Vagina (tissue), 2 donors: Measurements from ENCODE around the gene VEZT. TPM values are rescaled to one million over a fixed set of nuclear protein-coding genes. Genes with fewer than 3 reads are reported as not detected.

ENCODE experiments used
- DNase-seq, 2 donors: peaks; one replicate each; pipeline ENCODE4 v3.0.0-alpha.2; 2017; ENCODE audit errors: extremely low spot score in 2 of 2
- H3K27ac ChIP-seq: fragments of 200-600 bp; sonication (generic); one replicate; pipeline ENCODE4 v1.5.1; 2019
- H3K27me3 ChIP-seq: fragments of 200-600 bp; sonication (generic); one replicate; pipeline ENCODE4 v1.5.1; 2019
- H3K36me3 ChIP-seq, 2 donors: fragments of 200-600 bp; sonication (generic); one replicate each; pipeline ENCODE4 v1.5.1; 2017 to 2019
- H3K4me1 ChIP-seq: fragments of 200-600 bp; sonication (generic); one replicate; pipeline ENCODE4 v1.5.1; 2019
- H3K4me3 ChIP-seq, 2 donors: fragments of 200-600 bp; sonication (generic); 1 replicate in 1 of 2; 2 replicates in 1 of 2; pipeline ENCODE4 v1.5.1; 2016 to 2019
- H3K9me3 ChIP-seq: fragments of 200-600 bp; sonication (generic); one replicate; pipeline ENCODE4 v1.5.1; 2019
- POLR2A ChIP-seq, 2 donors: fragments of 450-650 bp; IDR thresholded peaks; one replicate each; pipeline ENCODE4 v1.6.1; 2017; ENCODE audit warnings: antibody characterized with exemption in 2 of 2, mild to moderate bottlenecking in 2 of 2, moderate library complexity in 2 of 2
- POLR2AphosphoS5 ChIP-seq, 2 donors: sonication (generic); formaldehyde crosslinking; IDR thresholded peaks; one replicate each; pipeline ENCODE4 v1.9.0; 2017; ENCODE audit warnings: antibody characterized with exemption in 2 of 2, mild to moderate bottlenecking in 2 of 2, low read depth in 1 of 2; ENCODE audit not compliant: insufficient read depth in 1 of 2
- intact Hi-C: fragments of 100-400 bp; cut with DNase I; formaldehyde crosslinking; loops from one replicate; pipeline ENCODE4 v1.15.1; 2023
- total RNA-seq: library from RNA; depleted of rRNA; stranded (reverse); fragments of >200 nt; gene quantifications from one replicate; pipeline ENCODE4 v1.2.3, GENCODE V29; 2016
- TF ChIP-seq, protein P1 (sequence below), 3 experiments: fragments of 450-650 bp in 2 of 3; fragments of 200-600 bp in 1 of 3; sonication (generic) in 1 of 3; IDR thresholded peaks; one replicate each; pipeline ENCODE4 v1.5.1; 2017 to 2019; ENCODE audit warnings: antibody characterized with exemption in 3 of 3, mild to moderate bottlenecking in 2 of 3, moderate library complexity in 2 of 3

VEZT gene
- total RNA-seq, 1 donor from 2014 or later = 63.3 TPM

DNA sequence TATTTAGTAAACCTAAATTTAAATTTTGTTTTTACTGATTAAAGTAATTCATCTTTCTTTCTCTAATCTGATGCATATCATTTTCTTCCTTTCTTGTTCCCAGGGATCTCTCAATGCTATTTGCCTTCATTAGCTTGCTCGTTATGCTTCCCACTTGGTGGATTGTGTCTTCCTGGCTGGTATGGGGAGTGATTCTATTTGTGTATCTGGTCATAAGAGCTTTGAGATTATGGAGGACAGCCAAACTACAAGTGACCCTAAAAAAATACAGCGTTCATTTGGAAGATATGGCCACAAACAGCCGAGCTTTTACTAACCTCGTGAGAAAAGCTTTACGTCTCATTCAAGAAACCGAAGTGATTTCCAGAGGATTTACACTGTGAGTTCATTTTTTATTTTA lies 48.6 kb downstream of the VEZT start:
- H3K9me3 ChIP-seq = no peaks in the 10 kb centered on the region
- H3K27me3 ChIP-seq = no peaks in the 10 kb centered on the region
- H3K36me3 ChIP-seq = peaks cover 0 to 20% of the 10 kb centered on the region in 2 donors
- TF ChIP-seq POLR2AphosphoS5 (IDR thresholded peaks at IDR 0.05; ENCODE audit: insufficient read depth in 1 of 2, low read depth in 1 of 2) (no peak), POLR2A (IDR thresholded peaks at IDR 0.05) (no peak)
- TF ChIP-seq, protein P1, sequence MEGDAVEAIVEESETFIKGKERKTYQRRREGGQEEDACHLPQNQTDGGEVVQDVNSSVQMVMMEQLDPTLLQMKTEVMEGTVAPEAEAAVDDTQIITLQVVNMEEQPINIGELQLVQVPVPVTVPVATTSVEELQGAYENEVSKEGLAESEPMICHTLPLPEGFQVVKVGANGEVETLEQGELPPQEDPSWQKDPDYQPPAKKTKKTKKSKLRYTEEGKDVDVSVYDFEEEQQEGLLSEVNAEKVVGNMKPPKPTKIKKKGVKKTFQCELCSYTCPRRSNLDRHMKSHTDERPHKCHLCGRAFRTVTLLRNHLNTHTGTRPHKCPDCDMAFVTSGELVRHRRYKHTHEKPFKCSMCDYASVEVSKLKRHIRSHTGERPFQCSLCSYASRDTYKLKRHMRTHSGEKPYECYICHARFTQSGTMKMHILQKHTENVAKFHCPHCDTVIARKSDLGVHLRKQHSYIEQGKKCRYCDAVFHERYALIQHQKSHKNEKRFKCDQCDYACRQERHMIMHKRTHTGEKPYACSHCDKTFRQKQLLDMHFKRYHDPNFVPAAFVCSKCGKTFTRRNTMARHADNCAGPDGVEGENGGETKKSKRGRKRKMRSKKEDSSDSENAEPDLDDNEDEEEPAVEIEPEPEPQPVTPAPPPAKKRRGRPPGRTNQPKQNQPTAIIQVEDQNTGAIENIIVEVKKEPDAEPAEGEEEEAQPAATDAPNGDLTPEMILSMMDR (IDR thresholded peaks at IDR 0.05) = no peak
- H3K27ac ChIP-seq = no peak overlapping the region
- intact Hi-C loops = no loop called here
- DNase-seq = no peak
- H3K4me1 ChIP-seq = no peaks in the 10 kb centered on the region
- H3K4me3 ChIP-seq = no peak overlapping the region

DNA sequence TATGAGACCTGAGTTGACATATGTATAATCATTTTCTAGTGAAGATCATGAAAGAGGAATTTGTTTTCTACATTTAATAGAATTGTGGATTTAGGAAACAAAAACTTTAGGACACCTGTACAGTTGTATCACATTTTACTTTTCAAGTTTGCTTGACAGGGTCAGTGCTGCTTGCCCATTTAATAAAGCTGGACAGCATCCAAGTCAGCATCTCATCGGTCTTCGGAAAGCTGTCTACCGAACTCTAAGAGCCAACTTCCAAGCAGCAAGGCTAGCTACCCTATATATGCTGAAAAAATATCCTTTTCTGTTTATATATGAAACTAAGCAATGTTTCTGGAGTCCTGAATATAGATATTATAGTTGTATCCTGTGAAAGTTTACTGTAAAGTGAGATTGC lies 52.3 kb downstream of the VEZT start:
- Histone ChIP-seq H3K27me3 (no peaks in the 10 kb centered on the region), H3K4me3 (no peak overlapping the region), H3K36me3 (peaks cover 0 to 15% of the 10 kb centered on the region in 2 donors), H3K9me3 (no peaks in the 10 kb centered on the region), H3K27ac (no peak overlapping the region), H3K4me1 (no peaks in the 10 kb centered on the region)
- TF ChIP-seq, protein P1 (IDR thresholded peaks at IDR 0.05) = no peak
- no peak for TF ChIP-seq POLR2A (IDR thresholded peaks at IDR 0.05)
- TF ChIP-seq POLR2AphosphoS5 (IDR thresholded peaks at IDR 0.05; ENCODE audit: insufficient read depth in 1 of 2, low read depth in 1 of 2) = no peak
- no peak for DNase-seq
- intact Hi-C loops = no loop called here

DNA sequence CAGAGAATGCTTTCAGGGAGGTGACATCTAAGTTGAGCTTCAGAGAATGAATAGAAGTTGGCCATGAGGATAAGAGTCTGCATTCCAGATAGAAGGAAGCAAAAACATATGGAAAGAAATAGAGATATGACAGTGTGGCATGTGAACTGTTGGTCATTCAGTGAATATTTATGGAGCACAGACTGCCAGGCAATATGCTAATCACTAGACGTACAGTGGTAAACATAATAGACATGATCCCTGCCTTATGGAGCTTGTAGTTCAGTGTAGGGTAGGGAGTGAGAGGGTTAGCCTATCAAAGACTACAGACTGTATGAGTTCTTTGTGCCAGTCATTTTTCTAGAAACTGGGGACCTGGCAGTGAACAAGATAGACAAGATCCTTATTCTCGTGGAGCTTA lies 53.9 kb downstream of the VEZT start:
- TF ChIP-seq POLR2A (IDR thresholded peaks at IDR 0.05) = no peak
- TF ChIP-seq, protein P1 (IDR thresholded peaks at IDR 0.05) = no peak
- no peak for TF ChIP-seq POLR2AphosphoS5 (IDR thresholded peaks at IDR 0.05; ENCODE audit: insufficient read depth in 1 of 2, low read depth in 1 of 2)
- intact Hi-C loops = no loop called here

DNA sequence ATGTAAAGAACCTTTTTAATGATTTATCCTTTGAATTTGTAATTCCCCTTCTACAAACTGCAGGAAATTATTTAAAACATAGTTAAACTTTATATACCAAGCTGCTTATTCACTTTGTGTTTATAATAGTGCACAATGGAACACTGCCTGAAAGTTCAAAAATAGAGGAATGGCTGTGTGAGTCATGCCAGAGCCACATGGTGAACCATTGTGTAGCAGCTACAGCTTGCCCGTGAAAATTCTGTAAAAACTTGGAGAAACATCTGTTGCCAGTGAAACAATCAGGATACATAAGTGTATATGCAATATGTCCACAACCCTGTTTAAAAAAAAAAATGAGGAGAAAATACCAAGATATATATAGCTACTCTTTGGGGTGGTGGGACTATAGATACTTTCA lies 59.5 kb downstream of the VEZT start:
- Histone ChIP-seq H3K4me3 (no peak overlapping the region), H3K27ac (no peak overlapping the region), H3K4me1 (peaks cover 8% of the 10 kb centered on the region), H3K9me3 (no peaks in the 10 kb centered on the region), H3K27me3 (no peaks in the 10 kb centered on the region), H3K36me3 (peaks cover 0 to 9% of the 10 kb centered on the region in 2 donors)
- intact Hi-C loops = no loop called here
- TF ChIP-seq POLR2A (IDR thresholded peaks at IDR 0.05) = no peak
- TF ChIP-seq, protein P1 (IDR thresholded peaks at IDR 0.05) = no peak
- TF ChIP-seq POLR2AphosphoS5 (IDR thresholded peaks at IDR 0.05; ENCODE audit: insufficient read depth in 1 of 2, low read depth in 1 of 2) = no peak
- DNase-seq = no peak

More for the DNA sequence above, 53.9 kb downstream of the VEZT start:
- Histone ChIP-seq H3K36me3 (peaks cover 0 to 14% of the 10 kb centered on the region in 2 donors), H3K9me3 (no peaks in the 10 kb centered on the region), H3K4me3 (no peak overlapping the region), H3K4me1 (no peaks in the 10 kb centered on the region), H3K27ac (no peak overlapping the region), H3K27me3 (no peaks in the 10 kb centered on the region)
- DNase-seq = no peak

DNA sequence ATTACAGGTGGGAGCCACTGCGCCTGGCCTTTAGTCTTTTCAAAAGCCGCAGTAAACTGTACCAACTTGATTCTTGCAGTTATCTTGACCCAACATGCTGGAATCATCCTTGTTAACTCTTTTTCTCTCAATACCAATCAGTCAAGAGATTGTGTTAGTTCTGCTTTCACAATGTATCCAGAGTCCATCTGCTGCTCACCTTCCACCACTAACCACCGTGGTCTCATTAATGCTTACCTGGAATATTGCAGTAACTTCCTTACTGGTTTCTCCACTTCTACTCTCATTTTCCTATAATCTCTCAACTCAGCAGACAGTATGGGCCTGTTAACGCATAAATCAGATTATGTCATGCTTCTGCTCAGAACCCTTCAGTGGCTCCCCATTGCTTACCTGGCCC lies 62.2 kb downstream of the VEZT start:
- Histone ChIP-seq H3K4me3 (no peak overlapping the region), H3K36me3 (peaks cover 3 to 29% of the 10 kb centered on the region in 2 donors), H3K4me1 (peaks cover 8% of the 10 kb centered on the region), H3K27me3 (no peaks in the 10 kb centered on the region), H3K27ac (no peak overlapping the region), H3K9me3 (no peaks in the 10 kb centered on the region)
- intact Hi-C loops = no loop called here
- no peak for DNase-seq
- TF ChIP-seq POLR2A (IDR thresholded peaks at IDR 0.05) (no peak), POLR2AphosphoS5 (IDR thresholded peaks at IDR 0.05; ENCODE audit: insufficient read depth in 1 of 2, low read depth in 1 of 2) (no peak)
- TF ChIP-seq, protein P1 (IDR thresholded peaks at IDR 0.05) = no peak
